ENCODE results near the gene PDZRN4. TPM values are rescaled to one million over a fixed set of nuclear protein-coding genes. Genes with fewer than 3 reads are reported as not detected.

PDZRN4 gene
- total RNA-seq, 1 donor: not detected

DNA sequence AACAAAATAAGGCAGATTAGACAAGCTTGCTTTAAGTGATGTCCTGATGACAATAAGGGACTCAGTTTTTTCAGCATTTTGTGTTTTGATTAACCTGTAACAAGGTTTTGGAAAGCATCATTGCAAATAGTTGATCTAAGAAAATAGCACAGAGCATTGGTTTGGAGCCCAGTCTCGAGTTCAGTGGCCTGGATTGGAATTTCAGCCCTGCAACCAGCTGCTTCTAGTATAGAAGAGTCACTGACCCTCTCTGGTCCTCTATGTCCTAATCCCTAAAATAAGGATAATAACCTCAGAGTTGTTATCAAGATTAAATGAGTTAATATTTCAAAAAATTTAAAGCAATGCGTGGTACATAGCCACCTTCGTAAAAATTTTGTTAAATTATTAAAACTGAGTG lies 25.5 kb downstream of the PDZRN4 start:
- H3K4me3 ChIP-seq (ENCODE audit: low read depth, low read length): no peak overlapping the region
- TF ChIP-seq CTCF (IDR thresholded peaks at IDR 0.05; ENCODE audit: insufficient read depth, low read depth, low read length): no peak
- no peak for DNase-seq (ENCODE audit: low read depth)

- no peak for TF ChIP-seq CTCF (IDR thresholded peaks at IDR 0.05; ENCODE audit: insufficient read depth, low read depth, low read length)
- no peak overlapping the region for H3K4me3 ChIP-seq (ENCODE audit: low read depth, low read length)
- peak; percentile 2 for DNase-seq (ENCODE audit: low read depth)
These were observed 29.6 kb downstream of the PDZRN4 start for GRCh38 chr12:41217727-41218126.

DNA sequence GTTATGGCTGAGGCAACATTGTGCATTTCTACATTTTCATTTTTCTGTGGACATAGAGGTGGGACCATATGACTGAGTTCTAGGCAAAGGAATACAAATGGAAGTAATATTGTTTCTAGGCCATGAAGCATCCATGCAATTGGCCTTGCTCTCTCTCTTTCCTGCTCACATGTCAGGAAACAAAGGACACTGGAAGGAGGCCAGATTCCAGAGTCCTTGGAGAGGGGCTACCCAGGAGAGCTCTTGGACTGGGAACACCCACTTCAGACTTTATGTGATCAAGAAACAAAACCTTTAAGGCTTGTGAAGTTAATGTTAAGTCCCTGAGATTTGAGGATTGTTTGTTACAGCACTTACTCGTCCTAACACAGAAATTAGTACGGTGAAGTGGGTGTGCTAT lies 32.8 kb downstream of the PDZRN4 start:
- no peak for TF ChIP-seq CTCF (IDR thresholded peaks at IDR 0.05; ENCODE audit: insufficient read depth, low read depth, low read length)
- no peak overlapping the region for H3K4me3 ChIP-seq (ENCODE audit: low read depth, low read length)

GRCh38 chr12:41221491-41221890 lies 33.4 kb downstream of the PDZRN4 start:
- DNase-seq (ENCODE audit: low read depth): peak; percentile 21
- no peak for TF ChIP-seq CTCF (IDR thresholded peaks at IDR 0.05; ENCODE audit: insufficient read depth, low read depth, low read length)
- H3K4me3 ChIP-seq (ENCODE audit: low read depth, low read length): no peak overlapping the region

More for the DNA sequence above, 32.8 kb downstream of the PDZRN4 start:
- DNase-seq (ENCODE audit: low read depth): no peak

- no peak for DNase-seq (ENCODE audit: low read depth)
- no peak for TF ChIP-seq CTCF (IDR thresholded peaks at IDR 0.05; ENCODE audit: insufficient read depth, low read depth, low read length)
- H3K4me3 ChIP-seq (ENCODE audit: low read depth, low read length): no peak overlapping the region
These were observed 35.5 kb downstream of the PDZRN4 start for GRCh38 chr12:41223600-41223999.

DNA sequence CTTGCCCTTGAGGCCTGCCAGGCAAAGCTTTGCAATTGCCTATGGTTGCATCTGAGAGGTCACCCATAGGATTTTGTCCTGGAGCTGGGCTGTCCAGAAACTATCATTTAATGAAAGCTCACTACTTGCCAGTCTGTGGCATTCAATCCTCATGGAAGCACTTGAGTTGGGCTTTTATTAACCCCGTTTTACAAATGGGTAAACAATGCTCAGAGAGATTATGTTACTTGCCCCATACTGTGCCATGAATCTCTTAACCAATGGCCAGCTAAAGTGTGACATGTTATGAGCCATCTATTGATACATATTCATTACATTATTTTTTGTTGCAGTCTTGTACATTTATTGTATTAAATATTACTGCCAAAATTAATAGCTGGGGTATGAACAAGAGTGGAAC lies 35.9 kb downstream of the PDZRN4 start:
- no peak overlapping the region for H3K4me3 ChIP-seq (ENCODE audit: low read depth, low read length)
- DNase-seq (ENCODE audit: low read depth): no peak
- TF ChIP-seq CTCF (IDR thresholded peaks at IDR 0.05; ENCODE audit: insufficient read depth, low read depth, low read length): no peak

DNA sequence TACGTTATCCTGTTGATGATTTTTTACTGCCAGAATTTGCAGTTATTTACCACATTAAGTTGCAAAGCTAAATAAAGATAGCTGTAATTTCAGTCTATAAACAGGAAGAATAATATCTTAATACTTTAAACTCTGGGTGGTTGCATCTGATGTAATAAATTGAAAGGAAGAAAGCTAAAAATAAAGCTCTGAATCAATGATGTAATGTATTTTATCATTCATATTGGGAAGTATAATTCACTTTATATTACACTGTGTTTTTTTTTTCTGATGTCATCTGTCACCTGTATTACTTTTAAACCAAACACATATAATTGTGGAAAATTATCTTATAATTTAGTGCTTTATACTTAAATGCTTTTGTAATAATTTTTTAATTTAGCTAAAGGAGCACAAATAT lies 37.1 kb downstream of the PDZRN4 start:
- no peak for DNase-seq (ENCODE audit: low read depth)
- H3K4me3 ChIP-seq (ENCODE audit: low read depth, low read length): no peak overlapping the region
- no peak for TF ChIP-seq CTCF (IDR thresholded peaks at IDR 0.05; ENCODE audit: insufficient read depth, low read depth, low read length)

Data from fibroblast of villous mesenchyme (primary cell).